Memory B cell (primary cell): ENCODE measurements around the gene BMPR1A.
"Not testable (repeated sequence)": the region's sequence is repeated elsewhere in the genome, so short reads cannot be mapped to it uniquely, and the experiment has no call there.

Source experiments
- ATAC-seq: fragments of 150-1000 bp; cut with Tn5 transposase; 2 replicates; pipeline ENCODE4 v1.10.0; 2021; ENCODE audit warnings: low read depth, mild to moderate bottlenecking, moderate library complexity
- DNase-seq, 2 donors: peaks; one replicate each; pipeline ENCODE4 v3.0.0; 2022; ENCODE audit warnings: low spot score in 2 of 2
- H3K27ac Mint-ChIP-seq: one replicate; pipeline ENCODE4 v1.8.0; 2022; ENCODE audit warnings: mild to moderate bottlenecking, moderate library complexity, mixed read lengths
- H3K27me3 Mint-ChIP-seq: one replicate; pipeline ENCODE4 v1.8.0; 2022; ENCODE audit warnings: mixed read lengths
- H3K36me3 Mint-ChIP-seq: one replicate; pipeline ENCODE4 v1.8.0; 2022; ENCODE audit warnings: mild to moderate bottlenecking, mixed read lengths
- H3K4me1 Mint-ChIP-seq: one replicate; pipeline ENCODE4 v1.8.0; 2022; ENCODE audit warnings: mixed read lengths
- H3K4me3 Mint-ChIP-seq: one replicate; pipeline ENCODE4 v1.8.0; 2022; ENCODE audit warnings: mild to moderate bottlenecking, moderate library complexity, mixed read lengths
- H3K9me3 Mint-ChIP-seq: one replicate; pipeline ENCODE4 v1.8.0; 2022; ENCODE audit warnings: mixed read lengths

BMPR1A gene

DNA sequence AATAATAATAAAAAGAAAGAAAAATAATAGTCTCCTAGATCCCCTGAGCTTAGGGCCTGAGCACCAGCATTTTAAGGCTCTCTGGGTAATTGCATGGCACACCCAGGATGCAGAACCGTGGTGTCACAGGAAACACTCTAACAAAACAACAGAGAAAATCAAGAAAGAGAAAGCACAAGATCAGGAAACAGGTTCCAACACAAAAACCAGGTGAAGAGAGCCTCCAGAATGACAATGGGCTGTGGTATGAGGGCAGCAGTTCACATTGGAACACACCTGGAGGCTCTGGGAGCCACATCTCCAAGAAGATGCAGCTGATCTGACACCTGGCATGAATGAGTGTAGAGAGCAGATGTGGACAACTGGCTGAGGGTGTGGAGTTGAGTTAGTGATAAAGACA, 193.9 kb downstream of the BMPR1A start:
- Mint-ChIP-seq H3K27me3 (peaks cover 5% of the 10 kb centered on the region), H3K9me3 (peaks cover 6% of the 10 kb centered on the region), H3K4me1 (no peaks in the 10 kb centered on the region), H3K4me3 (no peak overlapping the region), H3K36me3 (peaks cover 3% of the 10 kb centered on the region), H3K27ac (no peak overlapping the region)
- ATAC-seq: no peak
- no peak for DNase-seq

DNA sequence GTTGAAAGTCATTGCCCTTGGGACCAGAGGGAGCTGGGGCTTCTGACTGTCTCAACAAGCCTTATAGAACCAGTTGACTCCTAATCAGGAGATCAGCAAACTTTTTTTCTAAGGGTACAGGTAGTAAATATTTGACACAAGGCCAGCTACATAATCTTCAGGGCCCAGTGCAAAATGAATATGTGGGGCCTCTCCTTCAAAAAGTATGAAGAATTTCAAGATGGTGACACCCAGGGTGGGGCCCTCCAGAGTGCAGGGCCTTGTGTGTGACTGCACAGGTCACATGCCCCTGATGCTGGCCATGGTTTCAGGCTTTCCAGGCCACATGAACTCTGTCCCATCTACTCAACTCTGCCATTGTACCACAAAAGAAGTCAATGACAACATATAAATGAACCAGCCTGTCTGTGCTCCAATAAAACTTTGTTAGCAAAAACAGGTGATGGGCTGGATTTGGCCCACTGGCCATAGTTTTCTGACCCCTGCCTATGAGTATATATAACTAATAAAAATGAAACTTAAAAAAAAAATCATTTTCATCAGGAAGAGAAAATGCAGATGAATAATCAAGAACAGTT, 194.9 kb downstream of the BMPR1A start:
- no peak overlapping the region for H3K27ac Mint-ChIP-seq
- H3K4me1 Mint-ChIP-seq: no peaks in the 10 kb centered on the region
- peaks cover 3% of the 10 kb centered on the region for H3K36me3 Mint-ChIP-seq
- DNase-seq (no peak), ATAC-seq (no peak)
- H3K9me3 Mint-ChIP-seq: peaks cover 6% of the 10 kb centered on the region
- peaks cover 5% of the 10 kb centered on the region for H3K27me3 Mint-ChIP-seq
- H3K4me3 Mint-ChIP-seq: no peak overlapping the region

DNA sequence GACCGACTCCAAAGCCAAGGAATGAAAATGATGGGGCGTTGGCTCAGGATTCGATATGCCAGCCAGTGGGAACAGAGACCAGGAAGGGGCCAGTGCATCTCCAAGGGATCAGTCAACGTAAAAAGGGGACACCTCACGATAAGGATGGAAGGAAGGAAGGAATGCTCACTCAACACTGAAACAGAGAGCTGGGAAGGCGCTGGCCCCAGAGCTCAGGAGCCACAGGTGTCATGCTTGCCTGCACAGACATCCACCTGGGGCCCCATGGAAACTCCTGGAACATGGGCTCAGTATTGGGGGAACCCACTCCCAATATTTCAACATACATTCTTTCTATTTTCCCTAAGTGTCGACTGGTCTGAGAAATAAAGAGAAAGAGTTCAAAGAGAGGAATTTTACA, 195.7 kb downstream of the BMPR1A start:
- Mint-ChIP-seq H3K4me1 (no peaks in the 10 kb centered on the region), H3K4me3 (no peak overlapping the region), H3K36me3 (peaks cover 3% of the 10 kb centered on the region), H3K27ac (no peak overlapping the region), H3K9me3 (peaks cover 6% of the 10 kb centered on the region), H3K27me3 (no peaks in the 10 kb centered on the region)
- no peak for DNase-seq
- ATAC-seq: no peak

DNA sequence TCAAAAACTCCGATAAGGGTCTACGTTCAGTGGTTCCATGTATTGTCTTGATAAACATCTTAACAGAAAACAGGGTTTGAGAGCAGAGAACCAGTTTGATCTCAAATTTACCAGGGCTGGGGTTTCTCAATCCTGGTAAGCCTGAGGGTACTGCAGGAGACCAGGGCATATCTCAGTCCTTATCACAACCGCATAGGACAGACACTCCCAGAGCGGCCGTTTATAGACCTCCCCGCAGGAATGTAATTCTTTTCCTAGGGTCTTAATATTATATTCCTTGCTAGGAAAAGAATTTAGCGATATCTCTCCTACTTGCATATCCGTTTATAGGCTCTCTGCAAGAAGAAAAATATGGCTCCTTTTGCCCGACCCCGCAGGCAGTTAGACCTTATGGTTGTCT, 196.3 kb downstream of the BMPR1A start:
- not testable (repeated sequence) for H3K27ac Mint-ChIP-seq, DNase-seq, H3K4me1 Mint-ChIP-seq, H3K36me3 Mint-ChIP-seq, ATAC-seq, H3K27me3 Mint-ChIP-seq, H3K4me3 Mint-ChIP-seq, H3K9me3 Mint-ChIP-seq

DNA sequence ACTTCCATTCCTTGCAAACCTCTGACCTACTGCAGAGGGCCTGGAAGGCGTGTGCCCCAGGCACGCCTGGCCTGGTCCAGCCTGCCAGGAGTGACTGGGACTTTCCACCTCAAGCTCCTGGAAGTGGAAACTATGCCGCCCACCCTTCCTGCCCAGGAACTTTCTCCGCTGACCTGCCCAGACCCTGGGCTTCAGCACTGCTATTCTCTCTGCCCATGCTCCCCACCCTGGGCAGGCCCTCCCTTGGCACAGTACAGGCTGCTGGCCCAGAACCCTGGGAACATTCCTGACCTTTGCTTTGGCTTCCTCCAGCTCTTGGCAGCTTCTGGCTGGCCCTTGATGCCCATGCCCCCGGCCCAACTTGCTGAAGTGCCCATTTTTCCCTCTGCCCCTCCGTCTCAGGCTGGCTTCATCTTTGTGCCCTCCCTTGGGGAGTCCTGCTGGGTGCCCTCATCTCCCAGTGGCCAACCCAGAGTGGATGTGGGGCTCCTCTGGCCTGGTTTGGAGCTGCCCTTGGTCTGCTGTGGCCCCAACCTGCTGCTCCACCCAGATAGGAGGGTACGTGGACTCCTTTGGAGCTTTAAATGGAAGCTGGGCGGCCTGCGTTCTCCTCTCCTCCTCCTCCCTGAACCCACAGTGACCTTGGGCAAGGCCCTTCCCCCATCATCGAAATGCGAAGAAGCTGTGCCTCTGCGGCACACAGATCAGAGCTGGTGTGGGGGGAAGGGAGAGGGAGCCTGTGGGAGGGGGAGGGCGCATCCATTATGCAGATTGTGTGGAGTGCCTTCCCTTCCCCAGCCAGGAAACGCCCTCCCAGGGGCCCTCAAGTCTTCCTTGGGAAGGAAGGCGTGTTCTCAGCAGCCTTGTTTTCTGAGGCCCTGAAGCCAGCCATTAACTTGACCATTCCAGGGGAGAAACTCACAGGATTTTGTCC, 197.6 kb downstream of the BMPR1A start:
- Mint-ChIP-seq H3K27me3 (peaks cover 2% of the 10 kb centered on the region), H3K36me3 (peaks cover 3% of the 10 kb centered on the region), H3K9me3 (peaks cover 6% of the 10 kb centered on the region), H3K27ac (no peak overlapping the region), H3K4me1 (no peaks in the 10 kb centered on the region), H3K4me3 (no peak overlapping the region)
- ATAC-seq (no peak), DNase-seq (no peak)

DNA sequence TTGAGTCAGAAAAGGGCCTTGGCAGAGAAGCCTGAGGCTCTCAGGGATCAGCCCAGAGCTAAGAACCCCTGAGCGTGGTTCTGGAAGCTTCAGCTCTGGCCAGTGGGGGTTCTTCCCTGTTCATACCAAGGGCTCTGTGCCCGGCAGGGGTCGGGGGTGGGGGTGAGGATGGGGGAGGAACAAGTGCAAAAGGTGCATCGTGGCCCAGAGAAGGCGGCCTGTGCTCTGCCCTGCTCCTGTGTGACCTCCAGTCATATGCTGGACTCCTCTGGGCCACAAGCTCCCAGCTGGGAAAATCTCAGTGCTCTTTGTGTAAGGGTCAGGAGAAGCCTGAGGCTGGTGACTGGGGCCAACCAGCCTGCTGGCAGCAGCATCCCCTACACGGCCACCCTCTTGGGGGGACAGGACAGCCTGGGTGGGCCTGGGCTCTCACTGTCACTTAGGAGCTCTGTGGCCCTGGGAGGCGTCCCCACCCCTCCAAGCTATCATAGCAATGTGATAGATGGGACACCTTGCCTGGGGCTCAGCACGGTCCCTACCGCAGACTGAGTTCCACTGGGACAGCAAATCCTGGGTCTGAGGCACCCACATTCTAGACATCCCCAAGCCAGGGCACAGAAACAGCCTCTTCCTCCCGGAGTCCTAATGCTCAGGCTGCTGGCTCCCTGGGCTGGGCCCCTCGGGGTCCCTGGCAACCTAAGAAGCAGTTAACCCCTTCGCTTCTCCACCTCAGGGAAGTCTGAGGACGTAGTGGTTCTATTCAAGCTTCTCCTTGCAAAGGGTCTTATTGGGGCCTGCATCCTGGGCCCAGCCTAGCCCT, 198.5 kb downstream of the BMPR1A start:
- no peak overlapping the region for H3K27ac Mint-ChIP-seq
- no peaks in the 10 kb centered on the region for H3K4me1 Mint-ChIP-seq
- H3K9me3 Mint-ChIP-seq: peaks cover 6% of the 10 kb centered on the region
- no peak for DNase-seq
- H3K27me3 Mint-ChIP-seq: peaks cover 2% of the 10 kb centered on the region
- H3K4me3 Mint-ChIP-seq: no peak overlapping the region
- ATAC-seq: no peak
- peaks cover 3% of the 10 kb centered on the region for H3K36me3 Mint-ChIP-seq

DNA sequence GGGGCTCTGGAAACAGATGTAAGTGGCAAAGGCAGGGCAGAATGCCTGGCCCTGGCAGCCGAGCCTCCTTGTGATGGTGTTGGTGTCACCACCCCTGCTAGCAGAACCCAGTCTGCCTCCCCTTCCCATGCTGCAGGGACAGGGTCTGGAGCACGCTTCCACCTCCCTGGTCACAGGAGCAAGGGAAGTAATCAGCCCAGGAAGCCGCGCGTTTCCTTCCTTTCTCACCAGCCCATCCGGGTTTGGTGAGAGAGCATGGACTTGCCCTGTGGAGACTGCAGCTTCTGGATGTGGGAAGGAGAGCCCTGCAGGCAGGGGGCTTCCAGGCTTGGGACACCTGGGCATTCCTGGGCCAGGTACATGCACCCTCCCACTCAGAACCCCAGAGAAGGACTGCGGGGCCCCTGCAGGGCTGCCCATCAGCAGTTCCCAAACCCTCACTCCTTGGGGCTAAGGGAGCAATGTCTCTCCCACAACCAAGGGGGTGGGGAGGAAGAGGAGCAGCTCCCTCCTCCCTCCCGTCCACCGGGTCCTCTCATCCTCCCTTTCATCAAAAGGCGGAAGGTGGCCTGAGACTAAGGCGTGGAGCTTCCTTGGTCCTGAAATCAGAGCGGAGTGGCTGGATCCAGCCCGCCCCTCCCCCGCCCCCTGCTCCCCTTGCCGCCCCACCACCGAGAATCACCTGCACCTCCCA, 199.2 kb downstream of the BMPR1A start:
- Mint-ChIP-seq H3K4me3 (no peak overlapping the region), H3K27me3 (peaks cover 4% of the 10 kb centered on the region), H3K4me1 (no peaks in the 10 kb centered on the region), H3K36me3 (peaks cover 3% of the 10 kb centered on the region), H3K9me3 (peaks cover 6% of the 10 kb centered on the region), H3K27ac (no peak overlapping the region)
- DNase-seq (no peak), ATAC-seq (no peak)

DNA sequence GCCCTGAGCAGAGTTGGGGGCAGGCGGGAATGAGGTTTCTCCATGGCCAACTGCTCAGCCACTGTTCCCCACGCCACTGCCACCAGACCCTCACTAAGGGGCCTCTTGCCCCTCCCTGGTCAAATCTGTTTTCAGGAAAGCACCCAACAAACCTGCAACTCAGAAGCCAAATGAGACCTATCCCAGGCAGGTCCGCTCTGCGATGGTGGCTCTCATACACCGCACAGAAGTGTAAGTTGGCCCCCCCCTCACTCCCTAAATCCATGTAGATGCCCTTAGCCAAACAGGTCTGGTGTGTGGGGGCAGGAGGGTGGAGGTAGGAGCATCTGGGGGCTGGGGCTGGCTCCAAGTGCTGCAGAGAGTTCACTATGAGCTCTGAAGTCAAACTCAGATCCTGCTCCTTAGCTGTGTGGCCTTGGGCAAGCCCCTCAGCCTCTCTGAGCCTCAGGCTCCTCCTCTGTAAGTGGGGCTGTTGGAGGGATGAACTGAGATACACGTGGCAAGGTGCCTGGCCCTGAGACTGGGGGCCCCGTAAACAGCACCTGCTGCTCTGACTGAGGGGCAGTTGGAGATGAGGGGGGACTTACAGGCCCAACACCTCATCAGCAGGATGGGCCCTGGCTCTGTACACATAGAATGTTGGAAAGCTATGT, 199.9 kb downstream of the BMPR1A start:
- H3K9me3 Mint-ChIP-seq: peaks cover 6% of the 10 kb centered on the region
- peaks cover 3% of the 10 kb centered on the region for H3K36me3 Mint-ChIP-seq
- no peaks in the 10 kb centered on the region for H3K4me1 Mint-ChIP-seq
- no peak overlapping the region for H3K27ac Mint-ChIP-seq
- no peak for DNase-seq
- H3K4me3 Mint-ChIP-seq: no peak overlapping the region
- no peak for ATAC-seq
- peaks cover 4% of the 10 kb centered on the region for H3K27me3 Mint-ChIP-seq

DNA sequence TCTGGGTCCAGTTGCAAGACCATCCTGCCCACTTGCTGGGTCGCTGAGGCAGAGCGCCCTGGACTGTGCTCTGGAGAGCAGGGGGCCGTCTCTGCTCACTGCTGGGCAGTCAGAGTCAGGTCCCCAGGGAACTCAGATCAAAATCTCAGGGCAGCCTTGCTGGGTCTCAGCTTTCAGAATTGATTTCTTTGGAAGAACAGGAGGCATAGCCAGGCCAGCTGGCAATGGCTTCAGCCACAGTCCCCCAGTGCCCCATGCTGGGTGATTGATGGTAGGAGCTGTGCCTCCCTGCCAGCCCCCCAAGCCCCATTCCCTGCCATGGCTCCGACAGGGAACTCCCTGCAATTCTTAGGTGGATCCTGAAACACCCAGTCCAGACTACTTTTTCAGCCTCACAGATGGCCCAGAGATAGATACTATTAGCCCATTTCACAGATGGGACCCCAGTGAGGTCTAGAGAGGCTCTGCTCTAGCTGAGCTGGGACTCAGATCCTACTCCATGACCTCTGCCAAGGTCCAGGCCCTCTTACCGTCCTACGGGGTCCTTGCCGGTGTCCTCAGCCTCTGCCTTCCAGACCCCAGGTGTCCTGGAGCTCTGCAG, 200.5 kb downstream of the BMPR1A start:
- DNase-seq: no peak

DNA sequence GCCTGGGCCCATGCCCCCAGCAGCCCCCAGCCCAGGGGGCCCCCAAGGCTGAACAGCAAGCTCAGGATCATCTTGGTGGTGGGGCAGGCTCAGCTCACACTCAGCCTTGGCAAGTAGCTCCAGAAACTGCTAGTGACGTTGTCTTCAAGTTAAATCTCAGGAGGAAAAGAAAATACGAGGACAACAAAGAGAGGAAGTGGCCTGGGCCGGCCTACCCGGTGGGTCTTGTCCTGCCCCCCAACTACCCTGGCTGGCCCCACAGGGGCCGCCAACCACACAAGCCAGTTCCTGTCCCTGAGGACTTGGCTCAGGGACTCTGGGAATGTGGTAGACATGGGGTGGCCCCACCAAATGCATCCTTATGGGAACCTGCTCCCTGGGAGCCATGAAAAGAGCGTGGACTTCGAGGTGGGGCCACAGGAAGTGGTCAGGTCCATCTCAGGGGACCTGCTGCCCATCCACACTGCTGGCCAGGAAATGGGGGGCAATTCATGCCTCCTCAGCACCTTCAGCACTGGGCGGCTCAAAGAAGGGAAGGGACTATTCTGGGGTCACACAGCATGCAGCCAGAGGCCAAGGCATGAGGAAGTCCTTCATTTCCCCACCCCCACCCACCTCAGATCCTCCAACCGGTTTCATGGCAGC, 201.2 kb downstream of the BMPR1A start, which contains the start of gene MMRN2:
Gene MMRN2 (minus strand): TSS at position 145 of the 645 bp plus-strand sequence. CDS start 74 bp downstream, at position 71.
- DNase-seq (no peak), ATAC-seq (no peak)
- H3K4me1 Mint-ChIP-seq: no peaks in the 10 kb centered on the region
- no peaks in the 10 kb centered on the region for H3K36me3 Mint-ChIP-seq
- no peak within 1 kb of the TSS for H3K4me3 Mint-ChIP-seq
- no peak within 1 kb of the TSS for H3K27ac Mint-ChIP-seq
- H3K9me3 Mint-ChIP-seq: peaks cover 2% of the 10 kb centered on the region
- H3K27me3 Mint-ChIP-seq: peaks cover 8% of the 10 kb centered on the region

More for the DNA sequence above, 200.5 kb downstream of the BMPR1A start:
- Mint-ChIP-seq H3K4me3 (no peak overlapping the region), H3K9me3 (peaks cover 4% of the 10 kb centered on the region), H3K27ac (no peak overlapping the region), H3K4me1 (no peaks in the 10 kb centered on the region), H3K27me3 (peaks cover 8% of the 10 kb centered on the region), H3K36me3 (peaks cover 1% of the 10 kb centered on the region)
- no peak for ATAC-seq

DNA sequence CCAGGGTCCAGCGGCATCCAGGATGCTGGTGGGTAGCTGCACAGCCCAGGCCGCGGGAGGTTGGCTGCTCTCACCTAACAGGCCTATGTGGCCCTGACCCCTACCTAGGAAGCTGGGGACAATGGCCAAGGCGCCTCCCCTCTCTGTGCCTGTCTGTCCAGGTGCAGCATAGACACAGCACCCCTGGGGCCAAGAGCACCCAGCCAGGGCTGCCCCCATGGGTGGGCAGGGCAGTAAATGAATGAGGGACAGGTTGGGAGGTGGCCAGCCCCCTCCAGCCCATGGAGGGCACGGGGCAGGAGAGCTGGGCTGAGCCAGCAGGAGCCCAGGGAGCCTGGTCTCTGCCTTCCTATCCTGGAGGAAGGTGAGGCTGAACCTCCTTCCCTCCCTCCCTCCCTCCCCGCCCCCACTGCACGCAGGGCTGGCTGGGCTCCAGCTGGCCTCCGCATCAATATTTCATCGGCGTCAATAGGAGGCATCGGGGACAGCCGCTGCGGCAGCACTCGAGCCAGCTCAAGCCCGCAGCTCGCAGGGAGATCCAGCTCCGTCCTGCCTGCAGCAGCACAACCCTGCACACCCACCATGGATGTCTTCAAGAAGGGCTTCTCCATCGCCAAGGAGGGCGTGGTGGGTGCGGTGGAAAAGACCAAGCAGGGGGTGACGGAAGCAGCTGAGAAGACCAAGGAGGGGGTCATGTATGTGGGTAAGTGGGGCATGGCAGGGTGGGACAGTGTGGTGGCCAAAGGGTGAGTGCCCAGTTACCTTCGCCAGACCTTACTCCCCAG, 201.9 kb downstream of the BMPR1A start, which contains the start of gene SNCG:
Gene SNCG (plus strand): TSS at position 484 of the 785 bp plus-strand sequence. CDS start 99 bp downstream, at position 583.
- no peak within 1 kb of the TSS for H3K27ac Mint-ChIP-seq
- H3K9me3 Mint-ChIP-seq: no peaks in the 10 kb centered on the region
- no peaks in the 10 kb centered on the region for H3K36me3 Mint-ChIP-seq
- H3K4me3 Mint-ChIP-seq: no peak within 1 kb of the TSS
- peaks cover 8% of the 10 kb centered on the region for H3K27me3 Mint-ChIP-seq
- no peak for ATAC-seq
- no peak for DNase-seq
- no peaks in the 10 kb centered on the region for H3K4me1 Mint-ChIP-seq
